Measurements from ENCODE around the gene HSPB7.
"Not testable (repeated sequence)": the region's sequence is repeated elsewhere in the genome, so short reads cannot be mapped to it uniquely, and the experiment has no call there.

- not testable (repeated sequence) for TF ChIP-seq POLR2A (IDR thresholded peaks at IDR 0.05; ENCODE audit: low read length); GATA1 (IDR thresholded peaks at IDR 0.05; ENCODE audit: low read depth, low read length)
Measured at GRCh38 chr1:16001274-16001673, 16.6 kb downstream of the HSPB7 start.
